K562 (cell line): ENCODE measurements around the gene DDAH2. TPM values are rescaled to one million over a fixed set of nuclear protein-coding genes. Genes with fewer than 3 reads are reported as not detected.
A peak's percentile ranks its signal among the peaks of the same experiment; 100 is the strongest.

Source experiments
- ATAC-seq: fragments of 200-7000 bp; cut with Tn5 transposase; 3 replicates; pipeline ENCODE4 v1.9.1; 2020; ENCODE audit warnings: moderate library complexity
- BruUV-seq: library from RNA; stranded (reverse); fragments of 400-500 nt; replicated peaks from 2 replicates; lab custom pipeline; 2021; lab: Mats Ljungman, UMichigan
- CTCF ChIA-PET: fragments of 300-600 bp; formaldehyde crosslinking; extraction: SDS; loops from one replicate; lab custom pipeline; 2021; ENCODE audit warnings: low intra/inter-chr PET ratio; lab: Yijun Ruan, JAX
- POLR2A ChIA-PET: fragments of 300-600, 350-650 bp; sonication (Branson Sonifier 250); formaldehyde crosslinking; extraction: SDS; loops from one replicate; lab custom pipeline; 2021; ENCODE audit warnings: antibody characterized with exemption, inconsistent platforms; lab: Yijun Ruan, JAX
- DNase-seq, 4 experiments: peaks; one replicate each; pipeline versions ENCODE4 v3.0.0 to v3.0.0-alpha.2; 2011 to 2018; ENCODE audit warnings: low spot score in 3 of 4, mixed read lengths in 3 of 4; ENCODE audit errors: extremely low read depth in 1 of 4
- FAIRE-seq: peaks from 2 replicates; lab custom pipeline; 2011; peaks lifted over from hg19 to GRCh38; lab: Jason Lieb, UNC
- H2AFZ ChIP-seq: 2 replicates; pipeline ENCODE4 v1.6.0; 2011; ENCODE audit warnings: low read depth, low read length, control low read depth, inconsistent platforms
- H3K27ac ChIP-seq: fragments of 200-600 bp; 3 replicates; pipeline ENCODE4 v1.8.0; 2011; ENCODE audit warnings: low read depth, mild to moderate bottlenecking, control low read depth, inconsistent platforms, low read length, moderate library complexity, mixed read lengths; ENCODE audit errors: extremely low read depth
- H3K27me3 ChIP-seq, 2 experiments: fragments of 300-600 bp in 1 of 2; 2 replicates in 1 of 2; 3 replicates in 1 of 2; pipeline versions ENCODE4 v1.6.0 to v1.8.0; 2011; ENCODE audit warnings: inconsistent platforms in 2 of 2, low read length in 2 of 2, mild to moderate bottlenecking in 1 of 2, mixed read lengths in 1 of 2, moderate library complexity in 1 of 2; ENCODE audit not compliant: control insufficient read depth in 2 of 2, insufficient read depth in 2 of 2
- H3K36me3 ChIP-seq: fragments of 300-600 bp; 3 replicates; pipeline ENCODE4 v1.8.0; 2011; ENCODE audit warnings: mild to moderate bottlenecking, low read length, inconsistent platforms; ENCODE audit not compliant: control insufficient read depth, insufficient read depth
- H3K4me1 ChIP-seq, 2 experiments: fragments of 200-600 bp in 1 of 2; replicated peaks in 1 of 2; 2 replicates in 1 of 2; 3 replicates in 1 of 2; pipeline versions ENCODE4 v1.5.1 to v1.8.0; 2011; ENCODE audit warnings: inconsistent platforms in 2 of 2, low read length in 2 of 2, mild to moderate bottlenecking in 1 of 2, mixed read lengths in 1 of 2, moderate library complexity in 1 of 2; ENCODE audit not compliant: control insufficient read depth in 2 of 2, insufficient read depth in 2 of 2
- H3K4me2 ChIP-seq: 2 replicates; pipeline ENCODE4 v1.6.1; 2011; ENCODE audit warnings: low read length, control low read depth, inconsistent platforms, mixed read lengths; ENCODE audit not compliant: insufficient read depth
- H3K4me3 ChIP-seq: fragments of 200-600 bp; sonication (generic), shearing (Covaris generic); 2 replicates; pipeline ENCODE4 v1.5.1; 2016; ENCODE audit warnings: control low read depth, inconsistent platforms
- H3K79me2 ChIP-seq: fragments of 200-600 bp; 3 replicates; pipeline ENCODE4 v1.8.0; 2011; ENCODE audit warnings: low read length, inconsistent platforms; ENCODE audit not compliant: control insufficient read depth, insufficient read depth
- H3K9ac ChIP-seq, 2 experiments: 2 replicates each; pipeline versions ENCODE4 v1.6.0 to v1.6.1; 2011; ENCODE audit warnings: low read depth in 2 of 2, low read length in 2 of 2, control low read depth in 1 of 2, inconsistent platforms in 1 of 2, mild to moderate bottlenecking in 1 of 2, mixed read lengths in 1 of 2; ENCODE audit not compliant: insufficient read depth in 1 of 2
- H3K9me1 ChIP-seq: one replicate; pipeline ENCODE4 v1.6.0; 2011; ENCODE audit warnings: inconsistent platforms, mild to moderate bottlenecking, low read length, moderate library complexity; ENCODE audit not compliant: control insufficient read depth, insufficient read depth
- H3K9me3 ChIP-seq: replicated peaks from 2 replicates; pipeline ENCODE4 v1.5.1; 2011; ENCODE audit warnings: low read depth, low read length, inconsistent platforms; ENCODE audit not compliant: control insufficient read depth, insufficient read depth
- H4K20me1 ChIP-seq: replicated peaks from 2 replicates; pipeline ENCODE4 v1.6.1; 2011; ENCODE audit warnings: low read length, inconsistent platforms, mixed read lengths; ENCODE audit not compliant: control insufficient read depth, insufficient read depth
- POLR2G ChIP-seq: fragments of 200-400 bp; formaldehyde crosslinking; IDR thresholded peaks from 2 replicates; pipeline ENCODE4 v1.6.1; 2017; ENCODE audit warnings: low read depth, mild to moderate bottlenecking, antibody characterized with exemption, low read length, moderate library complexity
- PPARD ChIP-seq: fragments of 250-450 bp; sonication (Bioruptor Pico); IDR thresholded peaks from 2 replicates; pipeline ENCODE4 v1.8.0; 2022; ENCODE audit warnings: inconsistent platforms, mild to moderate bottlenecking, moderate library complexity
- SPI1 ChIP-seq: IDR thresholded peaks from 2 replicates; pipeline ENCODE4 v1.6.1; 2011; ENCODE audit warnings: low read depth, low read length, control low read depth, borderline replicate concordance
- ZNF407 ChIP-seq: fragments of 450-650 bp; IDR thresholded peaks from 2 replicates; pipeline ENCODE4 v1.6.1; 2016; ENCODE audit warnings: low read depth
- WGBS: fragments of 100-300 bp; shearing (Covaris generic); methylation state at CpG from one replicate; pipeline ENCODE4 v1.1.6; 2016; ENCODE audit warnings: low coverage, mixed read lengths; ENCODE audit not compliant: insufficient coverage; ENCODE audit errors: missing lambda C conversion rate; 5-methylcytosine and 5-hydroxymethylcytosine counted together
- in situ Hi-C: fragments of 300-500 bp; cut with MboI; formaldehyde crosslinking; loops from 4 replicates; pipeline ENCODE4 v1.15.0; 2018; ENCODE audit warnings: inconsistent platforms, mixed read lengths
- intact Hi-C: fragments of 100-400 bp; cut with micrococcal nuclease; formaldehyde crosslinking; loops from 2 replicates; pipeline ENCODE4 v1.14.2; 2022
- polyA plus RNA-seq, 8 experiments: library from polyadenylated mRNA; depleted of rRNA in 4 of 8; stranded (reverse) in 5 of 8; unstranded in 3 of 8; fragments of >200 nt; fragmentation: Nextera tagmentation in 2 of 8; fragmentation: Illumina TruSeq in 1 of 8; extraction: Ambion mirVana in 2 of 8; extraction: Trizol in 1 of 8; gene quantifications; 2 replicates each; pipeline versions ENCODE4 v1.2.1 to v1.2.3, GENCODE V29; 2011 to 2014; ENCODE audit warnings: inconsistent platforms in 1 of 8, missing spikeins in 1 of 8
- total RNA-seq, 7 experiments: library from RNA; depleted of rRNA in 6 of 7; stranded (reverse); fragments of >200 nt in 6 of 7; fragmentation: Illumina TruSeq in 2 of 7; extraction: Trizol in 2 of 7; gene quantifications; 2 replicates each; pipeline versions ENCODE4 v1.2.1 to v1.2.3, GENCODE V29; 2011 to 2021; ENCODE audit warnings: low replicate concordance in 1 of 7
- TF ChIP-seq, protein P1 (sequence below): fragments of 250-450 bp; sonication (Bioruptor Pico); IDR thresholded peaks from 2 replicates; pipeline ENCODE4 v1.8.0; 2022; ENCODE audit warnings: moderate library complexity, mild to moderate bottlenecking, inconsistent platforms

Gene DDAH2
- total and polyA plus RNA-seq, 9 of the 15 experiments (the other 6 are each of a cell fraction or from before 2014, with no cell fraction given), result 1.8 to 45.4 (median 21.4) TPM

- Histone ChIP-seq H4K20me1 (no peaks in the 10 kb centered on the region), H3K9me3 (no peaks in the 10 kb centered on the region), H3K27me3 (no peaks in the 10 kb centered on the region), H2AFZ (no peak overlapping the region), H3K4me3 (no peak overlapping the region), H3K9me1 (no peaks in the 10 kb centered on the region), H3K9ac (peak overlapping the region in 1 of 2 experiments; percentile 59; a peak in 2 of 4 replicates), H3K4me2 (no peak overlapping the region), H3K27ac (no peak overlapping the region), H3K4me1 (peaks cover 25 to 44% of the 10 kb centered on the region in 2 experiments; a peak in 4 of 5 replicates), H3K36me3 (peaks cover 36% of the 10 kb centered on the region), H3K79me2 (no peaks in the 10 kb centered on the region; the same call in 2 of the 3 replicates)
- WGBS, result 84% methylated on average over 13 of the region's 13 CpGs
- DNase-seq (no peak), FAIRE-seq (no peak), ATAC-seq (no peak)
- ChIA-PET CTCF (no interaction called here), POLR2A (interaction anchor here (0.6 to 2.2 kb wide), 13 partner anchors 10 to 154 kb away, joined by 3 to 16 read pairs (median 6); partner anchors contain the start of genes ABHD16A, BAG6, C6orf47 and CSNK2B)
- TF ChIP-seq POLR2G, result 0 out of 2 replicates have a peak, but pooled peaks have one; percentile 1
- TF ChIP-seq ZNF407, result peak; percentile 67
- TF ChIP-seq, protein P1, sequence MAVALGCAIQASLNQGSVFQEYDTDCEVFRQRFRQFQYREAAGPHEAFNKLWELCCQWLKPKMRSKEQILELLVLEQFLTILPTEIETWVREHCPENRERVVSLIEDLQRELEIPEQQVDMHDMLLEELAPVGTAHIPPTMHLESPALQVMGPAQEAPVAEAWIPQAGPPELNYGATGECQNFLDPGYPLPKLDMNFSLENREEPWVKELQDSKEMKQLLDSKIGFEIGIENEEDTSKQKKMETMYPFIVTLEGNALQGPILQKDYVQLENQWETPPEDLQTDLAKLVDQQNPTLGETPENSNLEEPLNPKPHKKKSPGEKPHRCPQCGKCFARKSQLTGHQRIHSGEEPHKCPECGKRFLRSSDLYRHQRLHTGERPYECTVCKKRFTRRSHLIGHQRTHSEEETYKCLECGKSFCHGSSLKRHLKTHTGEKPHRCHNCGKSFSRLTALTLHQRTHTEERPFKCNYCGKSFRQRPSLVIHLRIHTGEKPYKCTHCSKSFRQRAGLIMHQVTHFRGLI (CRISPR knock-in tag), result no peak
- no peak for TF ChIP-seq SPI1
- TF ChIP-seq PPARD (CRISPR knock-in tag), result no peak
- in situ Hi-C loops (no loop called here), intact Hi-C loops (no loop called here)
- no TSS peak for BruUV-seq
Measured at GRCh38 chr6:31683591-31683990, 45.5 kb downstream of the DDAH2 start.
